H1 (cell line): ENCODE measurements around the gene RCSD1. TPM values are rescaled to one million over a fixed set of nuclear protein-coding genes. Genes with fewer than 3 reads are reported as not detected.

Experiments
- BRCA1 ChIP-seq: IDR thresholded peaks from 2 replicates; pipeline ENCODE4 v1.6.1; 2012; ENCODE audit warnings: low read depth, low read length, improper control_type of control experiment
- CBX5 ChIP-seq: fragments of 300-800, 300-1000 bp; sonication (generic); IDR thresholded peaks from 2 replicates; pipeline ENCODE4 v1.7.1; 2016; ENCODE audit warnings: antibody characterized with exemption, low read length, low read depth
- EP300 ChIP-seq, 2 experiments: IDR thresholded peaks; 1 replicate in 1 of 2; 2 replicates in 1 of 2; pipeline ENCODE4 v1.6.1; 2011 to 2012; ENCODE audit warnings: low read depth in 2 of 2, low read length in 2 of 2, mild to moderate bottlenecking in 2 of 2, borderline replicate concordance in 1 of 2, inconsistent platforms in 1 of 2, moderate library complexity in 1 of 2
- SIX5 ChIP-seq: IDR thresholded peaks from 2 replicates; pipeline ENCODE4 v1.6.1; 2011; ENCODE audit warnings: mild to moderate bottlenecking, low read depth, low read length
- polyA plus RNA-seq, 7 experiments: library from polyadenylated mRNA; depleted of rRNA in 3 of 7; stranded (reverse) in 5 of 7; unstranded in 2 of 7; fragments of >200 nt in 5 of 7; fragments of 200-250 nt in 2 of 7; gene quantifications; 1 replicate in 5 of 7; 2 replicates in 1 of 7; 4 replicates in 1 of 7; pipeline versions ENCODE4 v1.2.1 to v1.2.3, GENCODE V29; 2011 to 2013; ENCODE audit warnings: missing spikeins in 2 of 7, mixed read lengths in 2 of 7
- total RNA-seq: library from RNA; stranded (reverse); fragmentation: NEBNext Ultra II Directional; extraction: Animal tissue kit (Norgen Biotek cat#: 25700); gene quantifications from 2 replicates; pipeline ENCODE4 v1.2.1, GENCODE V29; 2021
- TF ChIP-seq, protein P1 (sequence below), 3 experiments: IDR thresholded peaks; 1 replicate in 2 of 3; 2 replicates in 1 of 3; pipeline versions ENCODE4 v1.5.1 to v1.6.1; 2011; ENCODE audit warnings: low read length in 3 of 3, mild to moderate bottlenecking in 3 of 3, inconsistent platforms in 2 of 3, low read depth in 1 of 3, moderate library complexity in 1 of 3; ENCODE audit not compliant: insufficient read depth in 1 of 3; ENCODE audit errors: control extremely low read depth in 1 of 3

Gene RCSD1
- total and polyA plus RNA-seq, 2 of the 8 experiments (the other 6 are each of a cell fraction or from before 2014, with no cell fraction given): 0.47 to 0.69 TPM

GRCh38 chr1:167670563-167670962 lies 40.5 kb downstream of the RCSD1 start (continued):
- TF ChIP-seq, protein P1, sequence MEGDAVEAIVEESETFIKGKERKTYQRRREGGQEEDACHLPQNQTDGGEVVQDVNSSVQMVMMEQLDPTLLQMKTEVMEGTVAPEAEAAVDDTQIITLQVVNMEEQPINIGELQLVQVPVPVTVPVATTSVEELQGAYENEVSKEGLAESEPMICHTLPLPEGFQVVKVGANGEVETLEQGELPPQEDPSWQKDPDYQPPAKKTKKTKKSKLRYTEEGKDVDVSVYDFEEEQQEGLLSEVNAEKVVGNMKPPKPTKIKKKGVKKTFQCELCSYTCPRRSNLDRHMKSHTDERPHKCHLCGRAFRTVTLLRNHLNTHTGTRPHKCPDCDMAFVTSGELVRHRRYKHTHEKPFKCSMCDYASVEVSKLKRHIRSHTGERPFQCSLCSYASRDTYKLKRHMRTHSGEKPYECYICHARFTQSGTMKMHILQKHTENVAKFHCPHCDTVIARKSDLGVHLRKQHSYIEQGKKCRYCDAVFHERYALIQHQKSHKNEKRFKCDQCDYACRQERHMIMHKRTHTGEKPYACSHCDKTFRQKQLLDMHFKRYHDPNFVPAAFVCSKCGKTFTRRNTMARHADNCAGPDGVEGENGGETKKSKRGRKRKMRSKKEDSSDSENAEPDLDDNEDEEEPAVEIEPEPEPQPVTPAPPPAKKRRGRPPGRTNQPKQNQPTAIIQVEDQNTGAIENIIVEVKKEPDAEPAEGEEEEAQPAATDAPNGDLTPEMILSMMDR (IDR thresholded peaks at IDR 0.05; ENCODE audit: control extremely low read depth in 1 of 3, insufficient read depth in 1 of 3, low read depth in 1 of 3, low read length in 3 of 3): no peak
- TF ChIP-seq BRCA1 (no peak), CBX5 (no peak), SIX5 (no peak), EP300 (IDR thresholded peaks at IDR 0.05; ENCODE audit: borderline replicate concordance in 1 of 2, low read depth in 2 of 2, low read length in 2 of 2) (no peak)
- TF ChIP-seq, all 59 proteins: peak for 0
